Measurements from ENCODE around the gene C6orf89.

C6orf89 gene

DNA sequence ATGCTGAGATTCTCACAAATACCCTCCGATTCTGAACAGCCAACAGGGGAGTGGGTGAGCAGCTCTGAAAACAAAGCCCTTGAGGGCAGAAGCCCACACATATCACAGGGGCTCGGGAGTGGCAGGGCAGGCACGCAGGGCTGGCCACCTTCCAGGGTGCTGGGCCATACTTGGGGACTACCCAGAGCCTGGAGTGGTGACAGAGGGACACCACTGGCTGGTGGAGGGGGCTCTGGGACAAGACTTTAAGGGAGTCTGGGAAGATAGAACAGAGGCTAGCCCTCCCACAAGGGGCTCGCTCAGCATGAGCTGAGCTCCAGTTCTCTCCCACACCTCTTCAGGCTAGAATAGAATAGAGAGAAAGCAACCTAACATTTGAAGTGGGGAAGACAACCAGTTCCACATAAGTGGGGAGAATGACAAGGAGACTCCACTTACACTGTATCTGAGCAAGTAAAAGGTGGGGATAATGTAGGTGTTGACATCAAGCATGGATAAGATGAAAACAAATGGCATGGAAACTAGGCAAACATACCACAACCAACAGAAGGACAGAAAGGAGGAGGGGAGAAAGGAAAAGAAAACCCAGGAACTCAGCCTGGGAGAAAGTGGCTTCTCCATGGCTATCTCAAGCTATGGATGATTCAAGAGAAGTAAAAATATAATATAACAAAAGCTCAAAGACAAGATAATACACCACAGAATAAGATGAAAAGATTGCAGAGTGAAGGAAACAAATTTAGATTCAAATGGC is 18.1 kb upstream of the C6orf89 start:
- Histone ChIP-seq H3K4me3 (ENCODE audit: low read length) (no peak overlapping the region), H3K36me3 (ENCODE audit: control insufficient read depth, insufficient read depth, low read length) (peaks cover 8% of the 10 kb centered on the region), H3K27ac (ENCODE audit: low read length) (no peak overlapping the region), H3K9me3 (ENCODE audit: control insufficient read depth, insufficient read depth, low read length) (no peaks in the 10 kb centered on the region), H3K4me1 (ENCODE audit: control insufficient read depth, insufficient read depth, low read length) (no peaks in the 10 kb centered on the region), H3K27me3 (ENCODE audit: control insufficient read depth, insufficient read depth, low read length) (no peaks in the 10 kb centered on the region)
- no peak for DNase-seq (ENCODE audit: low read depth, low spot score)
- WGBS (ENCODE audit: insufficient coverage, insufficient read length): no CpG with 5 or more reads among the region's 4 CpGs

DNA sequence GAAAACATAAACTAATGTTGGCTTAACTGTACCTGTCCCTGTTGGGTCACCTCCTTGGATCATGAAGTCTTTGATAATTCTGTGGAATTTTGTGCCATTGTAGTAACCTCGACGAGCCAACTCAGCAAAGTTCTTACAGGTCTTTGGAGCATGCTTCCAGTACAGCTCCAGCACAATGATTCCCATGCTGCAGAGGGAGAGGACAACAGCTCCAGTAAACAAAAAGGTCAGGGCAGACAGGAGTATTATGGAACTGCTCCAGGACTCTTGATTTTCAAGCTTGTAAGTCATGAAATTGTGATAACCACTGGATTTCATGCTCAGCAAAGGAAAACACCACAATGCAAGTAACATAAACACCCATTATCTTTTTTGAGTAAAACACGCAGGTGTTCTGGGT is 14.1 kb upstream of the C6orf89 start:
- Histone ChIP-seq H3K9me3 (ENCODE audit: control insufficient read depth, insufficient read depth, low read length) (no peaks in the 10 kb centered on the region), H3K4me3 (ENCODE audit: low read length) (no peak overlapping the region), H3K36me3 (ENCODE audit: control insufficient read depth, insufficient read depth, low read length) (no peaks in the 10 kb centered on the region; the same call in 1 of the 2 replicates), H3K27me3 (ENCODE audit: control insufficient read depth, insufficient read depth, low read length) (no peaks in the 10 kb centered on the region), H3K27ac (ENCODE audit: low read length) (no peak overlapping the region), H3K4me1 (ENCODE audit: control insufficient read depth, insufficient read depth, low read length) (no peaks in the 10 kb centered on the region)
- DNase-seq (ENCODE audit: low read depth, low spot score): no peak
- no CpG with 5 or more reads among the region's 3 CpGs for WGBS (ENCODE audit: insufficient coverage, insufficient read length)

DNA sequence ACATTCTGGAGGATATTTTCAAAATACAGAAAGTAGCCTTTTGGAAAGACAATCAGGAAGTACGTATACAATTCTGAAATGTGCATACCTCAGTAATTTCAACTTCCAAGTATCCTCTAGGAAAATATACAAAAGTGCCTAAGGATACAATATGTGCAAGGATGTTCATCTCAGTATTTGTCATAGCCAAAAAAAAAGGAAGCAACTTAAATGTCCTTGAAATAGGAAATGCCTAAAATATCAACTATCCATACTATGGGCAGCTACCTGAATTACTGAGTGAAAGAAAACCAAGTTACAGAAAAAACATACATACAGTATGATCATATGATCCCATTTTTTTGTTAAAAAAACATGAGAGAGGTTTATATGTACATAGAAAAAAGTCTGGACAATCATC is 12.6 kb upstream of the C6orf89 start:
- Histone ChIP-seq H3K4me1 (ENCODE audit: control insufficient read depth, insufficient read depth, low read length) (no peaks in the 10 kb centered on the region), H3K27me3 (ENCODE audit: control insufficient read depth, insufficient read depth, low read length) (no peaks in the 10 kb centered on the region), H3K9me3 (ENCODE audit: control insufficient read depth, insufficient read depth, low read length) (no peaks in the 10 kb centered on the region), H3K27ac (ENCODE audit: low read length) (no peak overlapping the region), H3K36me3 (ENCODE audit: control insufficient read depth, insufficient read depth, low read length) (no peaks in the 10 kb centered on the region; the same call in 1 of the 2 replicates), H3K4me3 (ENCODE audit: low read length) (no peak overlapping the region)
- DNase-seq (ENCODE audit: low read depth, low spot score): no peak
- no CpG with 5 or more reads among the region's 1 CpG for whole genome bisulfite sequencing (ENCODE audit: insufficient coverage, insufficient read length)

DNA sequence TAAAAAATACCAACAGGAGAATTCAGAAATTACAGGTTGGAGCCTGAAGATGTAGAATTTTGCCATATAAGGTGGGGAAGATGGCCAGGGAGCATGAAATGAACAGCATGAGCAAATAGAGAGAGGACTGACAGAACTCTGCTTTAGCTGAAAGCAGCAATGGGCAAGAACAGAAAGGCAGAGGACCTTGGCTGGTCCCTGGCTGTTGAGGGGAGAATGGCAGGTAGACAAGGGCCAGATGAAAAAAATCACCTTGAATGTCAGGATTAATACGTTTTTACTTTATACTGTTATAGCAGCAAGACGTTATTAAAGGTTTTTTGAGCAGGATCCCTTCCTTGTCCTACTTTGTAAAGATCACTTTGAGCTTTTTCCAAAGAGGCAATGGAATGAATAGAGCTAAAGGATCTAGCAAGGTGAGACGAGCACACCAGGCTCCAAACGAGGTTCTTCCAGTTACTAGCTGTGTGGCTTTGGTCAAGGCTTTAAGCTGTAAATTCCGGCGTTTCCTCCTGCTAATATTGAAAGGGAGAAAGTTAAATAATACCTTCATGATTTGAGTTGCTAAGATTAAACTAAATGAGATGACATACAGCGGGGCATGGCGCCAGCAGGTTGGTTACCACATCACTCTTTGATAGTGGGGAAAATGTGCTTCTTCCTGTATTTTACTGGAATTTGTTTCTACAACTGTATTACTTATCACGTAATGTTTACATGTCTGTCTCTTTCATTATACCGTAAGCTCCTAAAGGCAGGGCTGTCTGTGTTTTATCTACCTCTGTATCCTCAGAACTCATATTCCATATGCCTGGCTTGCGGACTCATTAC is 11.9 kb upstream of the C6orf89 start:
- H3K27ac ChIP-seq (ENCODE audit: low read length): no peak overlapping the region
- H3K27me3 ChIP-seq (ENCODE audit: control insufficient read depth, insufficient read depth, low read length): no peaks in the 10 kb centered on the region
- DNase-seq (ENCODE audit: low read depth, low spot score): no peak
- peak overlapping the region; percentile 71; the same call in 1 of the 2 replicates for H3K4me3 ChIP-seq (ENCODE audit: low read length)
- H3K9me3 ChIP-seq (ENCODE audit: control insufficient read depth, insufficient read depth, low read length): no peaks in the 10 kb centered on the region
- H3K36me3 ChIP-seq (ENCODE audit: control insufficient read depth, insufficient read depth, low read length): no peaks in the 10 kb centered on the region
- no CpG with 5 or more reads among the region's 11 CpGs for WGBS (ENCODE audit: insufficient coverage, insufficient read length)
- no peaks in the 10 kb centered on the region for H3K4me1 ChIP-seq (ENCODE audit: control insufficient read depth, insufficient read depth, low read length)

DNA sequence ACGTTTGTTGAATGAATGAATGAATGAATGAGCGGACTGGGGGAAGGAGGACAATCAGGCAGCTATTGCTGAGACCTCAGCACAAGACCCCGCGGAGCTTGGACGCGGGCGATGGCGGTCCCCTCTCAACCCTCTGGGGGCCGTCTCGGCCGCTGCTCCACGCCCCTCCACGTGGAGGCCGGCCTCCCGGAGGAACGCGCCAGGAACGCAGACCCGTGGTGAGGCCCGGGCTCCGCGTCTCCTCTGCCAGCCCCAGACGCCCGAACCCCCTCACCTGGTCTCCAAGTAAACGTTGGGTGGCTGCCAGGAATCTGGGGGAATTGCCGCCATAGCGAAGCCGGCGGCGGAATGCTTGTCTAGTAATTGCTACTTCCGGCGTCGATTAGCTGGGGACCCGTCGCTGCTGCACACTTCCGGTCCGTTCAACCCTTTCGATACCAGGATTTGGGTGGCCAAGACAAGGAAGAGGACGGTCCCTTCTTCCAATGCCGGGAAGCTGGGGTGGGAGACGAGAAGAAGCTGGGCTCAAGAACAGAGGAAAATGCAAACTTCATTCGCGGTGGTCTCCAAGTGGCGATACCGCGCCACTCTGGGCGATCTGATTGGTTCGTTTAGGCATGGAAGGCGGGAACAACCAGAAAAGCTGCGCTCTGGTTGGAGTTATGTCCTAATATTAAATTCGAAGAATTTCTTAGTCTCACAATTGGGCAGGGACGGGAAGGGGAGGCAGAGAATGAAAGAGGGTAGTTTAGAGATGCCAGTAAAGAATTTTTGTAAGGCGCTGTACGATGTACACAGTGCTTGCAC is 11.1 kb upstream of the C6orf89 start, which contains the start of gene PPIL1:
Gene PPIL1, minus strand, starts transcription at position 361 of the 807 bp plus-strand sequence. Its CDS starts 31 bp downstream, at position 330.
- H3K27me3 ChIP-seq (ENCODE audit: control insufficient read depth, insufficient read depth, low read length): no peaks in the 10 kb centered on the region
- peak; percentile 71 for DNase-seq (ENCODE audit: low read depth, low spot score)
- H3K36me3 ChIP-seq (ENCODE audit: control insufficient read depth, insufficient read depth, low read length): no peaks in the 10 kb centered on the region
- no peaks in the 10 kb centered on the region for H3K4me1 ChIP-seq (ENCODE audit: control insufficient read depth, insufficient read depth, low read length)
- no peaks in the 10 kb centered on the region for H3K9me3 ChIP-seq (ENCODE audit: control insufficient read depth, insufficient read depth, low read length)
- H3K27ac ChIP-seq (ENCODE audit: low read length): no peak within 1 kb of the TSS
- no CpG with 5 or more reads among the region's 54 CpGs for WGBS (ENCODE audit: insufficient coverage, insufficient read length)
- H3K4me3 ChIP-seq (ENCODE audit: low read length): peak within 1 kb of the TSS; percentile 71; the same call in 1 of the 2 replicates

DNA sequence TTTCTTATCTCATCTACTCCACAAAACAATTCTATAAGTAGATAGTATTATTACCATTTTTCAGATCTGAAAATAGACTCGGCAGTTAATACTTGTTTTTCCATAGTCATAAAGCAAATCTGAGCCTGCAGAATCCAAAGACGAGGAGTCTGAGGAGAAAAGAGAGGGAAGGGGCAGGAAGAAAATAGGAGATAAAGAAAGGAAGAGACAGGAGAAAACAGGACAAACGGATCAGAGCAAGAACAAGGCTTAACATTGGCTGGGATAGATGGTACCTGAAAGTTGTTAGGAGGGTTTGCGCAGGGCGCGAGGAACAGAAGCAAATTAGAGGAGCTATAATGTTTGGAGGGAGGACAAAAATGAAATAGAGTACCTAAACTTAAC is 10.5 kb upstream of the C6orf89 start:
- Histone ChIP-seq H3K27me3 (ENCODE audit: control insufficient read depth, insufficient read depth, low read length) (no peaks in the 10 kb centered on the region), H3K36me3 (ENCODE audit: control insufficient read depth, insufficient read depth, low read length) (no peaks in the 10 kb centered on the region), H3K27ac (ENCODE audit: low read length) (no peak overlapping the region), H3K4me1 (ENCODE audit: control insufficient read depth, insufficient read depth, low read length) (no peaks in the 10 kb centered on the region), H3K4me3 (ENCODE audit: low read length) (peak overlapping the region; percentile 71; the same call in 1 of the 2 replicates), H3K9me3 (ENCODE audit: control insufficient read depth, insufficient read depth, low read length) (no peaks in the 10 kb centered on the region)
- DNase-seq (ENCODE audit: low read depth, low spot score): no peak
- no CpG with 5 or more reads among the region's 6 CpGs for WGBS (ENCODE audit: insufficient coverage, insufficient read length)

DNA sequence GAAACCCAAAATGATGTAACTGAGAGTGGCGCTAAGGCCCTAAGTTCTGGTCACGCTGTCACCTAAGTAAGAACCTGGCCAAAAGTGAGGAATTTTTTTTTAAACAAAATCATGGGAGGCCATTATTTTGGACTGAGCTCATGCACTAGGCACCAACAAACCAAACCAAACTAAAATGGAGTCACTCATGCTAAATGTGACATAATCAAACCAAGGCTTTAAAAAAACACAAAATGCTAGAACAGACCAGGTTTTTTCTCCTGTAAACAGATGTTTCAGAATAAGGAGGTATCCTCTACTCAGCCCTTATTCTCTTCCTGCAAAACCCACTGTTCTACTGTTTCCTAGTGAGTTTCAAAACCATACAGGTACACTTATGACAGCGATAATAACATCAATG is 1.1 kb upstream of the C6orf89 start:
- Histone ChIP-seq H3K9me3 (ENCODE audit: control insufficient read depth, insufficient read depth, low read length) (no peaks in the 10 kb centered on the region), H3K27me3 (ENCODE audit: control insufficient read depth, insufficient read depth, low read length) (no peaks in the 10 kb centered on the region), H3K27ac (ENCODE audit: low read length) (no peak overlapping the region), H3K4me3 (ENCODE audit: low read length) (no peak overlapping the region), H3K36me3 (ENCODE audit: control insufficient read depth, insufficient read depth, low read length) (no peaks in the 10 kb centered on the region), H3K4me1 (ENCODE audit: control insufficient read depth, insufficient read depth, low read length) (no peaks in the 10 kb centered on the region)
- WGBS (ENCODE audit: insufficient coverage, insufficient read length): no CpG with 5 or more reads among the region's 3 CpGs
- DNase-seq (ENCODE audit: low read depth, low spot score): no peak

DNA sequence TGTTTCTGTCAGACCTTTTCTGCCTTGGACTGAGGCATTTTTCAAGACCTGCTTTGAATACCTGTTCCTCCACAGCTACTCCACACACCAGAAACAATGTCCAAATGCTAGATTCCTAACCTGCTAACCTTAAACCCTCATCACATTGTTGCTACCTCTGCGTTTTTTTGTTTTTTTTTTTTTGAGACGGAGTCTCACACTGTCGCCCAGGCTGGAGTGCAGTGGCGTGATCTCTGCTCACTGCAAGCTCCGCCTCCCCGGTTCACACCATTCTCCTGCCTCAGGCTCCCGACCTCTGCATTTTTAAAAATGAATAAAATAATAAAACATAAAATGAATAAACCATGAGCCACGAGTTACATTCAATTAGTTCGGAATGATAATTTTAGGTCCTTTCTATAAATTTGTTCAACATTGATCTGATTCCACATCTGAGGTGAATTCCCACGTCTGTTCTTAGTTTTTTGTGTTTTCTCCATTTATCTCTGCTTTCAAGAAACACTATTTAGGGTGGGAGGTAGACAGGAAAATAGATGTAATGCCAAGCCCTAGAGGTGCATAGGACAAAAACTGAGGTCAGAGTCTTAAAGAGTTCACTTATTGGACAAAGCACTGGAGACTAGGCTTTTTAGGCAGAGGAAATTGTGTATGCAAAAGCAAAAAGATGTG is 1.3 kb downstream of the C6orf89 start:
- Histone ChIP-seq H3K27ac (ENCODE audit: low read length) (no peak overlapping the region), H3K27me3 (ENCODE audit: control insufficient read depth, insufficient read depth, low read length) (no peaks in the 10 kb centered on the region), H3K36me3 (ENCODE audit: control insufficient read depth, insufficient read depth, low read length) (no peaks in the 10 kb centered on the region), H3K4me1 (ENCODE audit: control insufficient read depth, insufficient read depth, low read length) (no peaks in the 10 kb centered on the region), H3K9me3 (ENCODE audit: control insufficient read depth, insufficient read depth, low read length) (no peaks in the 10 kb centered on the region), H3K4me3 (ENCODE audit: low read length) (no peak overlapping the region)
- WGBS (ENCODE audit: insufficient coverage, insufficient read length): no CpG with 5 or more reads among the region's 10 CpGs
- no peak for DNase-seq (ENCODE audit: low read depth, low spot score)

DNA sequence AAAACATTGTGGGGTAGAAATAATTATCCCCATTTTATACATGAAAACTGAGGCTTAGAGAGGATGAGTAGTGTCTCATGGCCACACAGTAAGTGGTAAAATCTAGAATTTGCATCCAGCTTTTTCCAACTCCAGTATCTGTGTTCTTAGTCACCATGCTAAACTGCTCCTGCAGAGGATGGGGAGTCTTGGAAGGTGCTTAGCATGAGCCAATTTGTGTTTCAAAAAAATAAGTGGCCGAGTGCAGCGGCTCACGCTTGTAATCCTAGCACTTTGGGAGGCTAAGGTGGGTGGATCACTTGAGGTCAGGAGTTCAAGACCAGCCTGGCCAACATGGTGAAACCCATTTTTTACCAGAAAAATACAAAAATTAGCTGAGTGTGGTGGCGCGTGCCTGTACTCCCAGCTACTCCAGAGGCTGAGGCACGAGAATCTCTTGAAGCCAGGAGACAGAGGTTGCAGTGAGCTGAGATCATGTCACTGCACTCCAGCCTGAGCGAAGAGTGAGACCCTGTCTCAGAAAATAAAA is 2.4 kb downstream of the C6orf89 start:
- no CpG with 5 or more reads among the region's 7 CpGs for WGBS (ENCODE audit: insufficient coverage, insufficient read length)
- H3K36me3 ChIP-seq (ENCODE audit: control insufficient read depth, insufficient read depth, low read length): no peaks in the 10 kb centered on the region
- H3K9me3 ChIP-seq (ENCODE audit: control insufficient read depth, insufficient read depth, low read length): no peaks in the 10 kb centered on the region
- DNase-seq (ENCODE audit: low read depth, low spot score): no peak
- no peak overlapping the region for H3K27ac ChIP-seq (ENCODE audit: low read length)
- no peaks in the 10 kb centered on the region for H3K27me3 ChIP-seq (ENCODE audit: control insufficient read depth, insufficient read depth, low read length)
- H3K4me3 ChIP-seq (ENCODE audit: low read length): no peak overlapping the region
- no peaks in the 10 kb centered on the region for H3K4me1 ChIP-seq (ENCODE audit: control insufficient read depth, insufficient read depth, low read length)
